Anterior cingulate cortex (tissue), 58 donors: ENCODE results near the gene BLTP3B.

ENCODE experiments used
- DNase-seq, 58 donors: peaks; one replicate each; lab custom pipeline; 2025; lab: John Stamatoyannopoulos, UW

The BLTP3B gene

DNA sequence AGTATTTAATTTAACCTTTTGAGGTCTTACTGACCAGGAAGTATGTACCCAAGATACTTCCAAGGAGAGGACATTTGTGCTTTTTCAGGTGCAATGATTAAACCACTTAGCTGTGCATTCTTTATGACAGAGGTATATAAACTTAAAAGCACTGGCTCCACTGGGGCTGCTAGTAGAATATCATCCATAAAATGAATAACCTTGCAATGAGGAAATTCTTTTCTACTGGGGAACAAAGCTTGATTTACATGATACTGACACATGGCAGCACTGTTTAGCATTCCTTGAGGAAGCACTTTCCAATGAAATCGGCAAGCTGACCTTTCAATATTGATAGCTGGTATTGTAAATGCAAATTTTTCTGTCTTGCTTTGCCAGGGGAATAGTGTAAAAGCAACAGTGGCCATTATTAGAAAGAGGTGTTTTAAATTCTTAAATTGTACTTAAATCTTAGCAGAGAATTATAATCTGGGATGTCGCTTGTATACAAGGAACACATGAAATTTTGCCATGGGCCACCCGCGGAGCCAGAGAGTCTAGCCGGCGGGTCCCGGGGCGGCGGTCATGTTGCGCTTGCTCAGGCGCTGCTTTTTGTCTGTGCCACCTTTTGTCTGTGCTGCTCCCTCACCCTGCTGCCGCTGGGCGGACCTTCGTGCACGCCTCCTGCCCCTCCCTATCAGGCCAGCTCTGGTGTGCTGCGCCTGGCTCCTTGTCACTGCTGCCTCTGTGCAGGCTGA, 20.9 kb upstream of the BLTP3B start:
- DNase-seq: peak in 53 of 58 donors; percentile 14 to 83 (median 57)

DNA sequence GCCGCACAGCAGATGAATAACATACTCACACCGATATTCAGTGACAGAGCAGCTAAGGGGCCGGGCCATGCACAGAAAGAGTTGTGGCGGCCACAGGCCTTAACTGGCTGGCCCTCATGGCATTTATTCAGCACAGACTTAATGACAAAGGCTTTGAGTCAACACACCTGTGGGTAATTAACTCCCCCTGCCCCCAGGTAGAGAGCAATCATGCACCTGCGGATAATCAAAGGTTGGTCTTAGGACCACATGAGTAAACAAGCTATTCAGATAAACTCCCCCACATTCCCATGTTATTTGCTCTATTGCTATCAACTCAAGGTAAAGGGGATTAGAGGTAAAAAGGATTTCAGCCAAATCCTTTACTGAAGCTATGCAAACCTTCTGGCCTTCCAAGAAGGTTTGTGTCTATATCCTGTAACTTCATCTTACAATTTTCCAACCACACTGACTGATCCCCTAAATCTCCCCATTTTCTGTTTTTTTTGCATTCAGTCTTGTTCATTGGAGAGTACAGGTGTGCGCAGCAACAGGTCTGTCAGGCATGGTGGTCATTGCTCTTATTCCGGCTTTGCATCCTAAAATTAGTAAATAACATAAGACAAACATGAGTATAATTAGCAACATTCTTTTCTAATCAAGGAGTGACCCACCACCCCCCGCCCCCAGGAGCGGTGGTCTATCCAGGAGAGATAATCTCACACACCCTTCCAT, 16.9 kb upstream of the BLTP3B start:
- DNase-seq: no peak

DNA sequence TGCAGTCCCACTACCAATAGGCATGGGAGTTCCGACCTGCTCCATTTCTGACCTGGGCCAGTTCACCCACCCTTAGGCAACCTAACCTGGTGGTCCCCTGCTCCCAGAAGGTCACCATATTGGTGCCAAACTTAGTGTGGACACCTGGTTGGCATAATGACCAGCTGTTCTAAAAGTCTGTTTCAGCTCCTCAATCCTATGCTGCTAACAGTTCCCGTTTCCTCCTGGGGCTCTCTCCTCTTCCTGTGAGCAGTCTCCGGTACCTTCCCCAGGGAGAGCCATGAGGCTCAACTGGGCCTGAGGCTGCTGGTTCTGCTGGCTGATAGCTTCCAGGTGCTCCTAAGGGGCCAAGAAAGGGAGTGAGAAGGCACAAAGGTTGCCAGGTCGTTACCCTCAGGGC, 15.9 kb upstream of the BLTP3B start:
- no peak for DNase-seq

DNA sequence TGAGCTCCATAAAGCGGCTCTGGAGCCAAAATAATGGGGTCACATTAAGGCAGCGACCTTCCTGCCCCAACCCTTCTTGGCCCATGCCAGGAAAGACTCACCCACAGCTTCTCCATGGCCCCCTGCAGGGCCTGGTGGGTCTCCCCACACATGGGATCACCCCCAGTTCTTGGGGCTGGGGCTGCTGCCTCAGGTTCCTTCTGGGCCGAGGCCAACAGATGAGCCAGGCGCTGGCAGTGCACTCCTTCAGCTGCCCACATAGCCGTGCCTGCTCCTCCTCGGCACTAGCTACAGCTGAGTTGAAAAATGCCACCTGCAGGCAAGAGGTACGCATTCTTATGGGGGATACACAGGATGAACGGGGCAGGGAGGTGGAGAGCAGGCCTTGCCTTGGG, 14.8 kb upstream of the BLTP3B start:
- DNase-seq: no peak

DNA sequence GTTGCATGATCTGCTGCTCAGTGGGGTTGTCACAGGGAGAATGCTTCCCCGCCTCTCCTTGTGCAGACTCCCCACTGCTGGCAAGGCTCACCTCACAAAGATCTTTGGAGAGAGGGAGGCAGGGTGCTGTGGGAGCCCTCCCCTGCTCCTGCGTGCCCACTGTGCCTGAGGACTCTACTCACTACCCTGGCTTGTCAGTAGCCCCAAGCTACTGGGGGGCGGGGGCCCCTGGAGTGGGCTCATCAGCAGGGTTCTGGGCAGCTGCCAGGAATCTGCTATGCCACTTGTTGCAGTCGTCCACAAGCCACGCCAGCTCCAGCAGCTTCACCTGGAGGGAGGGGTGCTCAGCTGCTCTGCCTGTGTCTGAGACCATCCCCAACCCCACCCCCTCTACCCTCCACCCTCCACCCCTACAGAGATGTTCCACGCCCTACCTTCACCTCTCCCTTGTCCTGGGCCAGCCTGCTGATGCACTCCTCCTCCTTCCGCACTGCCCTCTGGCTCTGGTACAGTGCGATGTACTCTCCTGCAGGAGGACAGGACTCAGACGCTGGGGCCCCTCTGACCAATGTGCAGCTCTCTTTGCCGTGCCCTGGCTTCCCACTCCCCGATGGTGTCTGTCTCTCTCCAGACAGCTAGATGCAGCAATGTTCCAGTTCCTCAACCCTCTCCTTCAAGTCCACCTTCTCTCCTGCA, 14.2 kb upstream of the BLTP3B start:
- no peak for DNase-seq

DNA sequence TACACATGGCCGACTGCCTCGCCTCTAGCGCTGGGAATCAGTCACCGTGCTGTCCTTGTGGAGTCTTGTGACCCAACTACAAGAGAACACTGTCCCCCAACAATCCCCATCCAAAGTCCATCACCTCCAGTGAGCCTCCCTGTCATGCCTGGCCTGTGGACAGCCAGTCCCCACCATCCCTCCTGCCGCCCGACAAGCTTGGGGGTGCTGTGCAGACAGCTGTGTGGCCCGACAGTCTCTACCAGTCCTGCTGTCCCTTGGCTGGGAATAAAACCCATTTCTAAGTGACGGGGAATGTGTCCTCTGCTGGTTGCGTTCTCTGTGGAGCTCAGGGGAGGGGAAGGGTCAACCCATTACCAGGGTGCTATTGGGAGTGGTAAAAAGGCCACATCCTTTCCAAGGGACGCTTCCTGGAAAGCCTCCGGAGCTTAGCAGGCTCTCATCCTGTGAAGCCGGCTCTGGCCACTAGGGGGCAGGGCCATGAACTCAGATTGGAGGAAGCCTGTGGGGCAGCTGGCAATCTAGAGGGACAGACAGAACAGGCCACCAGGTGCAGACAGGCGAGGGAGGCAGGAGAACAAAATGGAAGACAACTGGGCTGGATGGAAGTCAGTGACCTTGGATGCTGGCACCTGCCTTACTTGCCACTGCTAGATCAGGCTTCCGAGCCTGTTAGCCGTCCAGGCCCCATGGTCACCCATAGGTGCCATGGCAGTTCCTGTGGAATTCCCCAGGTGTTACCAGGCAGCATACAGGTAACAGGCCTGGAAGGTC, 12.0 kb upstream of the BLTP3B start:
- DNase-seq: peak in 24 of 58 donors; percentile 1 to 45 (median 12)

DNA sequence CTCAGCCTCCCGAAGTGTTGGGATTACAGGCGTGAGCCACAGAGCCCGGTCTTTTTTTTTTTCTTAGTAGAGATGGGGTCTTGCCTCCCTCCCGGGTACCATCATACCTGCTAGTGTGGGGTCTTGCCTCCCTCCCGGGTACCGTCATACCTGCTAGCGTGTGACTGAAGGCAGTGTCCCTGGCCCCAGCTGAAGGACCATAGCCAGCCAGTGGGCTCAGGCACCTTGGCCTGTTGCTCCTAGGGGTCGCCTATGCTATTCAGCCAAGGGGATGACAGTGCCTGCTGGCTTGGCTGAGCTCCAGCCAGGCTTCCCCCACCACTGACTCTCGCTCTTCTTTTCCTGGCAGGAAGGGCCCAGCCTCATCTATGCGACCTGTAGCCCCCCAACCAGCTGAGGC, 10.5 kb upstream of the BLTP3B start:
- DNase-seq: no peak

DNA sequence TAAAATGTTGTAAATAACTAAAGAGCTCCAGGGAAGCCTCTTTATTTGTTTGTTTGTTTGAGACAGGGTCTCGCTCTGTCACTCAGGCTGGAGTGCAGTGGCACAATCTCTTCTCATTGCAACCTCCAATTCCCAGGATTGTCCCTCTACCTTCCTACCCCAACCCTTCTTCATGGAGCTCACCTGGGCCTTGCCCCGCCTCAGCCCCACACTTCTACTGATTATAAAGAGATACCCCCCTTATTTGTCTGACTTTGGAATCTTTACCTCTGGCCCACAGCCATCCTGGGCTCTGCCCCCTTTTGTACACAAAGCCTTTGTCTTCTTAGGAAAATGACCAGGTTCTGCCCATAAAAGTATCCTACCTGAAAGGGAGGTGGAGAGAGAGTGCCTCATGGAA, 9.1 kb upstream of the BLTP3B start:
- no peak for DNase-seq

DNA sequence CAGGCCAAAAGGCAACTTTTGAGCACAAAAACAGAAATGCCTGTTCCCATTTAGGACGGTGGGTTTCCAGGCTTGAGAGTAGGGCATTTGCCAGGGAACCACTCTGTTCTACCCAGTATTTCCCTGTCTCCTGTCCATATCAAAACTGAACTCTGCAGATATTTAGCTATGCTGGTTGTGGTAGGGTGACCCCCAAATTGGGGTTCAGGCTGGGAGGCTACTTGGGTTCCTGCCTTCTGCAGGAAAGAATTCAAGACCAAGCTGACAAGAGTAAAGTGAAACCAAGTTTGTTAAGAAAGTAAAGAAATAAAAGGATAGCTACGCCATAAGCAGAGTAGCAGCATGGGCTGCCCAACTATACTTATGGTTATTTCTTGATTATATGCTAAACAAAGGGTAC, 3.6 kb upstream of the BLTP3B start:
- DNase-seq: no peak

DNA sequence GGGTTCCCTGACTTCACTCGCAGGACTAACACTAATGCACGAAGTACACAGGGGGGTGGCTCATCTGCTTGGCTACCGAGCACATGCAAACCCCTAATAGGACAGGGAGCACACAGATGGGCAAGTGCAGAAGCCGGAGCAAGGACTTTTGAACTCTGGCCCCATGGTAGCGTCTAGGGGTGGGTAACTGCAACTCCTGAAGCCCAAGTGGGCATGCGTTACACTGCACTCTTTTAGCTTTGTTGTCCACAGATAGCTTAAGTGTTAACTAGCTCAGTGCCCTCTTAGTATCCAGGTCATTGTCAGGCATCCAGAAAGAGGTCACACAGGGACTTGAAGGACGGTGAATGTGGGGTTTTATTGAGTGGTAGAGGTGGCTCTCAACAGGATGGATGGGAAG, 3.0 kb upstream of the BLTP3B start:
- no peak for DNase-seq

DNA sequence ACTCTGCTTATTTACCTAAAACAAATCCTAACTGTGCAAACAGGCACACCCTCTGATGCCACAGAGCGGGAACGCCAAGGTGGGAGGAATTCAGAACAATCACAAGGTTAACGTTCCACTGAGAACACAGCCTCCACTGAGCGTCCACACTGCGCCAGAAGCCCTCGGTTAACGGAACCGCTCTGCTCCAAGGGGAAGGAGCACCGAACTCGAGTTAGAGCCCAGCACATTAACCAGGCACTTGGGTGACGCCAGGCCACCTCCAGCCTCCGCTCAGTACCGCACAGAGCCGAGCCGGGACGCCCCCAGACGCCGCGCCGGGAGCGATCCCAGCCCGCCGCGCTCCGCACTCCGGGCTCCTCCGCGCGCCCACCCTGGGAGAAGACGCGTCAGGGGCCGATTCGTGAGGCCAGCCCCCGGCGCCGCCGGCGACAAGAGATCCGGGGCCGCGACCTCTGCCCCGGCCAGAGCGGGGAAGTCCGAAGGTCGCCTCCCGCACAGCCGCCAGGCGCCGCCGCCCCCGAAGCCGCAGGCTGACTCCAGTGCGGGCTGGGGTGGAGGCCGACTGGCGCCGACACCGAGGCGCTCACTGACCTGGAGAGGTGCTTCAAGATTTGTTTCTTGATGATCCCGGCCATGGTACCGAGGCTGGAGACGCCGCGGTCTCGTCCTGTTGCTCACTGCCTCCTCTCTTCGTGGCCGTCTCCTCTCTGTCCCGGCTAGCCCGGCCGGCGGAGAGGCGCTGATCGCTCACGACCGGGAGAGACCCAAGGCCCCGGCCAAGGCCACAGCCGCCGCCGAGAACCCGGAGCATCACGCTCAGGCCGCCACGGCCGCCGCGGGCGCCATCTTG, 450 bp downstream of the BLTP3B start:
- DNase-seq: peak in 50 of 58 donors; percentile 8 to 77 (median 54)

DNA sequence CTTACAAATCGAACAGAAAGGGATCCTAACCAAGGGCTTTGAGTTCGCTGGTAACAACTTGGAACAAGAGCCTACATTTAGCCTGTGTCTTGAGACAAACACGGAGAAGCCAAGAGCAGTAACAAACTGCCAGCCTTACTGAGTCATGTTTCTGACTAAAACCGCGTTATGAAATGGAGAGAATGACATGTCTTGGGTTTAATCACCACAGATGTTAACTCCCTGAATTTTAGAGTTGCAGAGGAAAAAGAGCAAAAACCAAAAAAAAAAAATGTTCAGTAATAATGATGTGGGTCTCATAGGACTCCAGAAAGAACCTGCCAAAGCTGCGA, 1.0 kb downstream of the BLTP3B start:
- peak in 4 of 58 donors; percentile 19 to 44 (median 34) for DNase-seq

DNA sequence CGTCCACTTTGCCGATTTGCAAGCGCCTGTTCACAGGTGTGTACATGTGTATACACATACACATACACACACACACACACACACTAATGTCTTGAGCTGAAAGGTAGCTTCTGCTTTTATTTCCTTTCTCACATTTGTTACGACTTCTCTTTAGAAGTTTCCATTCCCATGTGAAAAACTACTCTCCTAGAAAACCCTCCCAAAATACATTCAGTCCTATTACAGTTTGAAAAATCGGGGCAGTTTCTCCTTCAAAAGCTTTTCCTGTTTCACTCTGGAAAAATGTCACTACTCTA, 3.9 kb downstream of the BLTP3B start:
- no peak for DNase-seq

DNA sequence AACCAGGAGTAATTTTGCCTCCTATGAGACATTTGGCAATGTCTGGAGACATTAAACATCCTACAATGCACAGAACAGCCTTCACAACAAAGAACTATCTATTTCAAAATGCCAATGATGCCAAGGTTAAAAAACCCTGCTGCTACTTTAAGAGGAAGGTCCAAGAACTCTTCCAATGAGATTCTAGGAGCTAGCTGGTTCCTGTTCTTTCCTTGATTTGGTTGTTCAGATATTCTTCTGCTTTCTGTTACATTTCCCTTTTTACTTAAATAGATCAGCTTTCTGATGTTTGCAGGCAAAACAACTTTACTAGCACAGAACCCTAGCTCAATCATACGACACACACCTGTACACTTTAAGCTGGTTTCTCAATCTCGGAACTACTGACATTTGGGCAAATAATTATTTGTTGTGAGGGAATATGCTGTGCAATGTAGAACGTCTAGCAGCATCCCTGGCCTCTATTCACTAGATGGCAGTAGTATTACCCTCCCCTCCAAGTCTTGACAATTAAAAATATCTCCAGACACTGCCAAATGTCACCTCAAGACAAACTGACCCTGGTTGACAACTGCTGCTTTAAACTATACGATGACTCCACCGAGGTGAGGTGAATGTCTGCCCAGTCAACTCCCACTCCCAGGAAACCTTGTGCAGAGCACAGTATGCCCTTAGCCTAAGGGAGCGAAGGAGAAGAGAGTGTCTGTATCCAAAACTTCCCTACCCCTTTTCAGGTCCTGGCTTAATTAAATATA, 4.4 kb downstream of the BLTP3B start:
- peak in 10 of 58 donors; percentile 1 to 25 (median 10) for DNase-seq

DNA sequence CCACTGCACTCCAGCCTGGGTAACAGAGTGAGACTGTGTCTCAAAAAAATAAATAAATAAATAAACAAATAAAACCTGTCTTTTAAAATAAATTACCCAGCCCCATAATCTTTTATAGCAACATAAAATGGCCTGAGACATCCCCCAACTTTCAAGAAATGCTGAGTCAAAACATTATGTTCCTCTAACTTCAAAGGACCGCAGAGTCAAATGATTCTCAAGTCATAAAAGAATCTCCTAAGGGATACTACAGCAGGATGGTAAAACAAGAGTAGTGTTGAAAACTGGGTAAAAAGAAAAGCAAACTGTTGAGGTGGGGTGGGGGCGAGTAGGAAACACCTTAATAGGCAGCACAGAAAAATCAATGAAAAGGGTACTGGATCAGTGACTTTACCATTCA, 9.5 kb downstream of the BLTP3B start:
- no peak for DNase-seq

DNA sequence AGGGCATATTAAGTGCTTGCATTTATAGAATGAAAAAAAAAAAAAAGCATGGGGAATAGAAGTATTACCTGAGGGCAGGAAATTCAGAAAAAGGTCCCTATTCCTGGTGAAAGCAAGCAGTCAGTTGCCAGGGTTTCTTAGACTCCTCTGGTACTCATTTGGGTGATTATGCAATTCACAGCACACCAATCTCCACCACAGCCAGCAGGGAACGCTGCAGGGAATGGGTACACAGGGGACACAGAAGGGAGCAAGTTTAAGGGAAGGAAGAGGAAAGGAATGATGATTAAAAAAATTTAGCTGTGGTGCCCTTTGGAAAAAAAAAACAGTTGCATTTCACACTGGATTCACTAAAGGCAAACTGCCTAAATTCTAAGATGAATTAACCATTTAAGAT, 14.2 kb downstream of the BLTP3B start:
- peak in 18 of 58 donors; percentile 1 to 35 (median 4) for DNase-seq

DNA sequence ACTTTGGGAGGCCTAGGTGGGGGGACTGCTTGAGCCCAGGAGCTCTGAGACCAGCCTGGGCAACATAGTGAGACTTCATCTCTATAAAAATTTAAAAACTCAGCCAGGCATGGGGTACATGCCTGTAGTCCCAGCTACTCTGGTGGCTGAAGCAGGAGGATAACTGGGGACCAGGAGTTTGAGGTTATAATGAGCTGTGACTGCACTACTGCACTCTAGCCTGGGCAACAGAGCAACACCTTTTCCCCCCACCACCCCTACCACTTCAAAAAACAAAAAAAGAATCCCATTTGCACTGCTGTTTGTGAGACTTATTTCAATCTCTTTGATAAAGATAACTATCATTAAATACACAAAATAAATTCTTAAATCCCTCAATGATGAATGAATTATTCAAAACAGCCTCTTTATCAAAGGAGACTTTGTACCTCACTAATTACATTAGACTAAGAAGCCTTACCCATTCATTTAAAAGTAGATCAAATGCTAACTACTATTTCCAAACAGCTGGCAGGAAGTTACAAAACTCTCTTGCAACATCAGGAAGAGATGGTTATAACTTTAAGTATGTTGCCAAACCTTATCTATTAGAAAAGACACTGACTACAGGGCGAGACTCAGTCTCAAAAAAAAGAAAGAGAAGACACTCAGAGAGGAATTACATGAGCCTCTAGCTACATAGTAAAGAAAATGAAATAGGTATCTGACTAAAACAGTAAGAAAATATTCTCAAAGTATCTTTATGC, 14.7 kb downstream of the BLTP3B start:
- DNase-seq: no peak

DNA sequence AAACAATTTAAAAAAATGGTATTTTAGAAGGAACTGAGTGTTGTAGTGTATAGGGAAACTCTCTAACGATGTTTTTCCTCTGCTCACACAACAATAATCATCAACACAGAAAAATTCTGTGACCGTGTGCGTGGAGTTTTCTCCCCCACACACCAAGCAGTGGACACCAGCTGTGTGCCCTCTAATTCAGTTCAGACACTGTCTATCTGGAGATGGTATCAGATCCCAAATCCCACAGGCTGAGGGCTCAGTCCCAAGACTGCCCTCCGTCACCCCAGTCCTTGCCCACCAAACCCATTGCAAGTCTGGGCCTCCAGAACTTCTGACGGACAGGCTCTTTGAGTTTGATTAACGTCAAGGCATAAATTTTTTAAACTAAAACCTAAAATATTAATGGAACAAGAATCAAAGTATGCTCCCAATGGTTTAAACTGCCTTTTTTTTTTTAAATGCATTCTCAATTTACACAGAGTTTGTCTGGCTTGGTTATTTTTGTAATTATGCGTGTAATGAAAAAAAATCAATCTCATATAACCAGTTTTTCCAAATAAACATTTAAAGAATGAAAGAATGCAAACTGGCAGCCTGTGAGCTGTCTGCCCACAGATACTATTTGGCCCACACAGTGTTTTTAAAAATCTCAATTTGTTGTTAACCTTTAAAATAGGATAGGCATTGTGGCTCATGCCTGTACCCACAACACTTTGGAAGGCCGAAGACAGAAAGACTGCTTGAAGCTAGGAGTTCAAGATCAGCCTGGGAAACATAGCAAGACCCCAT, 19.2 kb downstream of the BLTP3B start:
- no peak for DNase-seq
